OCI-LY1 (cell line): ENCODE measurements around the gene ATXN1.

Source experiments
- CTCF ChIP-seq: fragments of 200-600 bp; sonication (generic), shearing (Covaris generic); IDR thresholded peaks from 2 replicates; pipeline ENCODE4 v1.5.1; 2017; ENCODE audit warnings: mild to moderate bottlenecking, antibody characterized with exemption, low read length, moderate library complexity, mixed read lengths
- EZH2 ChIP-seq: fragments of 200-600 bp; sonication (generic), shearing (Covaris generic); IDR thresholded peaks from 2 replicates; pipeline ENCODE4 v1.8.0; 2017; ENCODE audit warnings: borderline replicate concordance, mixed run types, mild to moderate bottlenecking, antibody characterized with exemption, low read length, moderate library complexity, mixed read lengths

GRCh38 chr6:16656451-16656850 lies 104.8 kb downstream of the ATXN1 start:
- TF ChIP-seq EZH2, result no peak
- no peak for TF ChIP-seq CTCF
